OCI-LY7 (cell line): ENCODE measurements around the gene IGSF9. TPM values are rescaled to one million over a fixed set of nuclear protein-coding genes. Genes with fewer than 3 reads are reported as not detected.

Experiments
- BruUV-seq: library from RNA; stranded (reverse); fragments of 400-500 nt; replicated peaks from 2 replicates; lab custom pipeline; 2021; lab: Mats Ljungman, UMichigan
- CTCF ChIA-PET: fragments of 300-600 bp; sonication (Branson Sonifier 250); formaldehyde crosslinking; loops from one replicate; lab custom pipeline; 2022; ENCODE audit warnings: antibody characterized with exemption; ENCODE audit not compliant: unreplicated experiment; lab: Charles Lee
- POLR2A ChIA-PET: fragments of 300-600 bp; sonication (Branson Sonifier 250); formaldehyde crosslinking; loops from one replicate; lab custom pipeline; 2022; ENCODE audit warnings: antibody characterized with exemption; lab: Charles Lee
- DNase-seq: peaks from one replicate; pipeline ENCODE4 v3.0.0-alpha.2; 2015; ENCODE audit warnings: low spot score
- H2AFZ ChIP-seq: fragments of 200-600 bp; sonication (generic), shearing (Covaris generic); 2 replicates; pipeline ENCODE4 v1.6.1; 2014; ENCODE audit warnings: mild to moderate bottlenecking, antibody characterized with exemption, low read length, moderate library complexity
- H3K27ac ChIP-seq: fragments of 200-600 bp; sonication (generic); 2 replicates; pipeline ENCODE4 v1.5.1; 2014; ENCODE audit warnings: mixed run types, low read depth, mild to moderate bottlenecking, moderate library complexity, low read length, inconsistent platforms; ENCODE audit not compliant: poor library complexity, severe bottlenecking
- H3K36me3 ChIP-seq: fragments of 200-600 bp; sonication (generic); 2 replicates; pipeline ENCODE4 v1.6.1; 2014; ENCODE audit warnings: mild to moderate bottlenecking, antibody characterized with exemption, low read length, moderate library complexity, mixed read lengths; ENCODE audit not compliant: insufficient read depth
- H3K4me1 ChIP-seq: fragments of 200-600 bp; sonication (generic); 2 replicates; pipeline ENCODE4 v1.5.1; 2014; ENCODE audit warnings: mild to moderate bottlenecking, low read length; ENCODE audit not compliant: insufficient read depth, poor library complexity, severe bottlenecking
- H3K4me2 ChIP-seq: fragments of 200-600 bp; sonication (generic); 2 replicates; pipeline ENCODE4 v1.6.1; 2014; ENCODE audit warnings: mild to moderate bottlenecking, low read length
- H3K4me3 ChIP-seq: fragments of 200-600 bp; sonication (generic); 2 replicates; pipeline ENCODE4 v1.5.1; 2014; ENCODE audit warnings: mild to moderate bottlenecking, low read depth, low read length; ENCODE audit not compliant: poor library complexity, severe bottlenecking
- H3K79me2 ChIP-seq: fragments of 200-600 bp; sonication (generic); 2 replicates; pipeline ENCODE4 v1.6.1; 2016; ENCODE audit warnings: low read depth, mild to moderate bottlenecking, low read length, moderate library complexity, mixed read lengths; ENCODE audit not compliant: insufficient read depth
- H3K9me2 ChIP-seq: fragments of 200-600 bp; sonication (generic); 2 replicates; pipeline ENCODE4 v1.6.1; 2016; ENCODE audit warnings: mild to moderate bottlenecking, low read length, mixed read lengths; ENCODE audit not compliant: insufficient read depth
- H3K9me3 ChIP-seq: fragments of 200-600 bp; sonication (generic); 2 replicates; pipeline ENCODE4 v1.6.1; 2014; ENCODE audit warnings: mild to moderate bottlenecking, mixed run types, low read length, mixed read lengths
- H4K20me1 ChIP-seq: fragments of 200-600 bp; sonication (generic); 2 replicates; pipeline ENCODE4 v1.6.1; 2014; ENCODE audit warnings: mild to moderate bottlenecking, antibody characterized with exemption, low read length, moderate library complexity, mixed read lengths; ENCODE audit not compliant: insufficient read depth
- EZH2phosphoT487 ChIP-seq: fragments of 200-600 bp; sonication (generic); IDR thresholded peaks from 2 replicates; pipeline ENCODE4 v1.6.1; 2018; ENCODE audit warnings: low read depth, borderline replicate concordance, mild to moderate bottlenecking, mixed run types, antibody characterized with exemption, low read length, moderate library complexity, mixed read lengths
- intact Hi-C: fragments of 100-400 bp; cut with micrococcal nuclease; formaldehyde crosslinking; loops from one replicate; pipeline ENCODE4 v1.10.0; 2022; ENCODE audit not compliant: unreplicated experiment
- total RNA-seq, 2 experiments: library from RNA; depleted of rRNA in 1 of 2; stranded (reverse); fragments of >200 nt in 1 of 2; shearing (Covaris generic) in 1 of 2; gene quantifications; 2 replicates each; pipeline ENCODE4 v1.2.3, GENCODE V29; 2014 to 2022
- TF ChIP-seq, protein P1 (sequence below): fragments of 200-600 bp; sonication (generic); conservative IDR thresholded peaks from 2 replicates; pipeline ENCODE4 v1.5.1; 2014; ENCODE audit warnings: mild to moderate bottlenecking, antibody characterized with exemption, low read length, moderate library complexity, mixed read lengths

The IGSF9 gene
- total RNA-seq, 2 experiments from 2014 or later, result not detected

DNA sequence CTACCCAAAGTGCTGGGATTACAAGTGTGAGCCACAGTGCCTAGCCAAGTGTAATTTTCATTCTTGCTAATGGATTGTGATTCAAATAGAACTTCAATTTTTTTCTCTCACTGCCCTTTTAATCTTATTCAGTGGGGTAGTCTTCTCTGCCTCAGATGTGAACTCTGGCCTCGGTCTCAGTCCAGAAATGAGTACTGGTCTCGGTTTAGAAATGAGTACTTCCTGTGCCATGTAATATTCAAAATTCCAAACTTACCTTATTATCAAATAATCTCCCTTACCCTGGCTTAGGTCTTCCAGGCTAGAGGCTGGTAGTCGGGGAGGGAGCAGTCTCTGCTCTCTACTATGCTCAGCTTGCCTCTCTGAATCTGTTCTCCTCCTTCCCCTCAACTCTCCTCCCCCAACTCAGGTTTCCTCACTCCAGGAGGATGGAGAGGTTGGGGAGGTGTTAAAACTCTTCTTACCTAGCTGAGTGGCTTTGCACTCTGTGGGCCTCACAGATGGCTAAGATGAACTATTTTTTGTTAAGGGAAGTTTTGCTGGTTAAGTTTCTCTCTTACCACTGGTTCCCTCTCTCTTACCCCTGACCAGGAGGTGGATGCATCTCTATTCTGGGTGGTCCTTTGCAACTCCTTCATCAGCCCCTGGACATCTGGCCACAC lies 13.4 kb upstream of the IGSF9 start:
- Histone ChIP-seq H3K4me2 (no peak overlapping the region), H3K36me3 (no peaks in the 10 kb centered on the region), H3K27ac (no peak overlapping the region), H3K9me3 (no peaks in the 10 kb centered on the region), H3K79me2 (no peaks in the 10 kb centered on the region), H2AFZ (no peak overlapping the region), H3K4me1 (no peaks in the 10 kb centered on the region), H3K4me3 (no peak overlapping the region), H3K9me2 (no peaks in the 10 kb centered on the region), H4K20me1 (no peaks in the 10 kb centered on the region)
- POLR2A ChIA-PET, result no interaction called here
- TF ChIP-seq, protein P1, sequence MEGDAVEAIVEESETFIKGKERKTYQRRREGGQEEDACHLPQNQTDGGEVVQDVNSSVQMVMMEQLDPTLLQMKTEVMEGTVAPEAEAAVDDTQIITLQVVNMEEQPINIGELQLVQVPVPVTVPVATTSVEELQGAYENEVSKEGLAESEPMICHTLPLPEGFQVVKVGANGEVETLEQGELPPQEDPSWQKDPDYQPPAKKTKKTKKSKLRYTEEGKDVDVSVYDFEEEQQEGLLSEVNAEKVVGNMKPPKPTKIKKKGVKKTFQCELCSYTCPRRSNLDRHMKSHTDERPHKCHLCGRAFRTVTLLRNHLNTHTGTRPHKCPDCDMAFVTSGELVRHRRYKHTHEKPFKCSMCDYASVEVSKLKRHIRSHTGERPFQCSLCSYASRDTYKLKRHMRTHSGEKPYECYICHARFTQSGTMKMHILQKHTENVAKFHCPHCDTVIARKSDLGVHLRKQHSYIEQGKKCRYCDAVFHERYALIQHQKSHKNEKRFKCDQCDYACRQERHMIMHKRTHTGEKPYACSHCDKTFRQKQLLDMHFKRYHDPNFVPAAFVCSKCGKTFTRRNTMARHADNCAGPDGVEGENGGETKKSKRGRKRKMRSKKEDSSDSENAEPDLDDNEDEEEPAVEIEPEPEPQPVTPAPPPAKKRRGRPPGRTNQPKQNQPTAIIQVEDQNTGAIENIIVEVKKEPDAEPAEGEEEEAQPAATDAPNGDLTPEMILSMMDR, result no peak
- TF ChIP-seq EZH2phosphoT487, result no peak
- no TSS peak for BruUV-seq
- CTCF ChIA-PET, result interaction anchor here (0.6 kb wide), 2 partner anchors 10 to 233 kb away, joined by 3 read pairs; no protein-coding TSS in a partner anchor
- no peak for DNase-seq
- intact Hi-C loops, result no loop called here

DNA sequence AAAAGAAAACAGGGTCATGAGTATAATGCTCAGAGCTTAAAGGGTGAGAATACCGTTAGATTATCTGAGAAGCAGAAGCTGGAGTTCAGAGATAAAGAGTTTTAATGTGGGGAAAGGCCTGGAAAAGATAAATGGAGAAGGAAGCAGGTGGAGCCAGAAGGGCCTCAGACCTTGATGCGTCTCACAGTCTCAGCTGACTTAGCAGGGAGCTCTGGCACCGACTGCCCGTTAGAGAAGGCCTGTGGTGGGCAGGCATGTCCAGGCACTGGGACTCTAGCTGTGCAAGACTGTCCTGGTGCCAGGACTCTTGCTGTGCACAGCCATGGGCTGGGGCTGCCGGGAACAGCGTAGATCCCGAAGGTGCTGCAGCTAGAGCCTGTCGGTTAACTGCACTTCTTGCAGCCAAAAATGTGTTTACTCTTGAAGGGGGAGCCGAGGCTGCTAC lies 12.4 kb upstream of the IGSF9 start:
- no peaks in the 10 kb centered on the region for H3K9me2 ChIP-seq
- ChIA-PET CTCF (interaction anchor here (0.5 to 0.6 kb wide), 2 partner anchors 46 to 232 kb away, joined by 3 read pairs; no protein-coding TSS in a partner anchor), POLR2A (interaction anchor here (0.7 kb wide), 1 partner anchor 73 kb away, joined by 3 read pairs; no protein-coding TSS in a partner anchor)
- H3K4me1 ChIP-seq, result no peaks in the 10 kb centered on the region
- TF ChIP-seq EZH2phosphoT487, result no peak
- TF ChIP-seq, protein P1, result no peak
- H3K79me2 ChIP-seq, result no peaks in the 10 kb centered on the region
- no peak for DNase-seq
- intact Hi-C loops, result no loop called here
- no peak overlapping the region for H2AFZ ChIP-seq
- H3K36me3 ChIP-seq, result no peaks in the 10 kb centered on the region
- H3K4me2 ChIP-seq, result no peak overlapping the region
- H4K20me1 ChIP-seq, result no peaks in the 10 kb centered on the region
- no peak overlapping the region for H3K27ac ChIP-seq
- no TSS peak for BruUV-seq
- no peak overlapping the region for H3K4me3 ChIP-seq
- no peaks in the 10 kb centered on the region for H3K9me3 ChIP-seq

DNA sequence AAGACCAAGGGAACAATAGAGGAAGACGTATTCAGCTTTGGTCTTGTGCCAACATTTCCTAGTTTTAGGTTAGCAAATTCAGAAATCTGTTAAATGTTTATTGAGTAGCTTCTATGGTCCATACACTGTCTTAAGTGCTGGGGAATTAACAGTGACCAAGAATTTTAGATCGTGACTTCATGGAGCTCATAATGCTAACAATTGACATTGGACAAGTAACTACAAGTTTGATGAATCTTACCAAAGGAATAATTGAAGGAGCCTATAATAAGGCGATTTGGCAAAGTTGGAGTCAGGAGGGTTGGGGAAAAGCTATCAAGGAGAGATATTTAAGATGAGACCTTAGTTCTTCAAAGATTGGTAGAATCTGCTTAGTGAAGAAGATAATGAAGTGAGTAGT lies 10.0 kb upstream of the IGSF9 start:
- ChIA-PET CTCF (interaction anchor here (1.2 kb wide), 1 partner anchor 52 kb away, joined by 3 read pairs; no protein-coding TSS in a partner anchor), POLR2A (interaction anchor here (0.7 kb wide), 1 partner anchor 37 kb away, joined by 3 read pairs; no protein-coding TSS in a partner anchor)
- Histone ChIP-seq H2AFZ (no peak overlapping the region), H3K27ac (no peak overlapping the region), H3K9me3 (no peaks in the 10 kb centered on the region), H3K4me1 (no peaks in the 10 kb centered on the region), H3K79me2 (no peaks in the 10 kb centered on the region), H3K4me3 (no peak overlapping the region), H3K4me2 (no peak overlapping the region), H3K9me2 (no peaks in the 10 kb centered on the region), H4K20me1 (no peaks in the 10 kb centered on the region), H3K36me3 (no peaks in the 10 kb centered on the region)
- intact Hi-C loops, result no loop called here
- no peak for TF ChIP-seq EZH2phosphoT487
- TF ChIP-seq, protein P1, result no peak
- DNase-seq, result no peak
- no TSS peak for BruUV-seq
